NCI-H526 (cell line): ENCODE results near the gene TAF1C.

Source experiments
- DNase-seq, 2 experiments: peaks; one replicate each; lab custom pipeline; 2025; lab: John Stamatoyannopoulos, UW

Gene TAF1C

GRCh38 chr16:84182680-84183571, 3.9 kb downstream of the TAF1C start:
- no peak for DNase-seq

- no peak for DNase-seq
Measured at GRCh38 chr16:84182104-84182503, 4.8 kb downstream of the TAF1C start.

- no peak for DNase-seq
Measured at GRCh38 chr16:84181144-84181915, 5.5 kb downstream of the TAF1C start.

GRCh38 chr16:84180519-84181140, 6.2 kb downstream of the TAF1C start:
- DNase-seq = no peak

- DNase-seq = no peak
Measured at GRCh38 chr16:84179612-84180320, 7.1 kb downstream of the TAF1C start.

GRCh38 chr16:84178892-84179611, 7.8 kb downstream of the TAF1C start:
- DNase-seq = no peak

GRCh38 chr16:84178146-84178765, 8.6 kb downstream of the TAF1C start:
- no peak for DNase-seq

- no peak for DNase-seq
Measured at GRCh38 chr16:84177741-84178073, 9.2 kb downstream of the TAF1C start.

- DNase-seq = no peak
Measured at GRCh38 chr16:84176192-84177053, 10.4 kb downstream of the TAF1C start.

- peak; percentile 38 to 73 for DNase-seq
Measured at GRCh38 chr16:84175350-84176081, 11.3 kb downstream of the TAF1C start.

- no peak for DNase-seq
Measured at GRCh38 chr16:84174396-84174795, 12.5 kb downstream of the TAF1C start.

GRCh38 chr16:84169765-84170310, 17.0 kb downstream of the TAF1C start:
- no peak for DNase-seq

GRCh38 chr16:84166796-84167695, 19.8 kb downstream of the TAF1C start:
- no peak for DNase-seq

GRCh38 chr16:84165746-84166145, 21.1 kb downstream of the TAF1C start:
- DNase-seq = no peak

GRCh38 chr16:84161801-84162200, 25.1 kb downstream of the TAF1C start:
- no peak for DNase-seq

- no peak for DNase-seq
Measured at GRCh38 chr16:84161037-84161436, 25.8 kb downstream of the TAF1C start.

GRCh38 chr16:84159800-84160199, 27.1 kb downstream of the TAF1C start:
- no peak for DNase-seq

- DNase-seq = no peak
Measured at GRCh38 chr16:84159007-84159406, 27.9 kb downstream of the TAF1C start.
